Muscle layer of colon (tissue), 2 donors: ENCODE measurements around the gene ETNK2.

Experiments used
- H3K27ac ChIP-seq: one replicate; pipeline ENCODE4 v1.7.0; 2013; ENCODE audit warnings: low read depth, mild to moderate bottlenecking, low read length, moderate library complexity
- H3K27me3 ChIP-seq, 2 donors: one replicate each; pipeline ENCODE4 v1.7.0; 2013; ENCODE audit warnings: low read length in 2 of 2, mild to moderate bottlenecking in 2 of 2; ENCODE audit not compliant: insufficient read depth in 2 of 2, control insufficient read depth in 1 of 2
- H3K36me3 ChIP-seq: one replicate; pipeline ENCODE4 v1.7.0; 2013; ENCODE audit warnings: mild to moderate bottlenecking, low read length; ENCODE audit not compliant: insufficient read depth
- H3K4me1 ChIP-seq: one replicate; pipeline ENCODE4 v1.7.0; 2013; ENCODE audit warnings: mild to moderate bottlenecking, low read length; ENCODE audit not compliant: insufficient read depth
- H3K4me3 ChIP-seq, 2 donors: one replicate each; pipeline ENCODE4 v1.7.0; 2013; ENCODE audit warnings: low read length in 2 of 2, low read depth in 1 of 2, mild to moderate bottlenecking in 1 of 2, moderate library complexity in 1 of 2
- H3K9ac ChIP-seq: one replicate; pipeline ENCODE4 v1.7.0; 2013; ENCODE audit warnings: low read length
- H3K9me3 ChIP-seq: one replicate; pipeline ENCODE4 v1.7.0; 2013; ENCODE audit warnings: mild to moderate bottlenecking, low read length
- donor health status: abdominal sarcoma.
- donor health status: Adenocarcinoma of cecum.

Gene ETNK2

GRCh38 chr1:204081164-204081790 is 70.6 kb downstream of the ETNK2 start:
- H3K9me3 ChIP-seq, result no peaks in the 10 kb centered on the region
- peak overlapping the region; percentile 10 for H3K27ac ChIP-seq
- no peaks in the 10 kb centered on the region for H3K36me3 ChIP-seq
- H3K4me1 ChIP-seq, result peaks cover 88% of the 10 kb centered on the region
- H3K4me3 ChIP-seq, result no peak overlapping the region
- H3K9ac ChIP-seq, result no peak overlapping the region
- no peaks in the 10 kb centered on the region for H3K27me3 ChIP-seq
